GM12878 (cell line): Measurements from ENCODE around the gene INSC. TPM values are rescaled to one million over a fixed set of nuclear protein-coding genes. Genes with fewer than 3 reads are reported as not detected.

Experiments
- ATAC-seq: fragments of 200-7000 bp; cut with Tn5 transposase; 3 replicates; pipeline ENCODE4 v1.9.1; 2020; ENCODE audit warnings: mild to moderate bottlenecking, moderate library complexity
- BruUV-seq: library from RNA; stranded (reverse); fragments of 400-500 nt; replicated peaks from 2 replicates; lab custom pipeline; 2021; lab: Mats Ljungman, UMichigan
- CTCF ChIA-PET: fragments of 300-600 bp; sonication (Branson Sonifier 250); formaldehyde crosslinking; extraction: SDS; loops from one replicate; lab custom pipeline; 2021; ENCODE audit warnings: inconsistent platforms; lab: Yijun Ruan, JAX
- POLR2A ChIA-PET: fragments of 350-600 bp; formaldehyde crosslinking; extraction: SDS; loops from one replicate; lab custom pipeline; 2021; ENCODE audit warnings: inconsistent platforms; lab: Charles Lee
- RAD21 ChIA-PET: fragments of 300-600 bp; sonication (Branson Sonifier 250); formaldehyde crosslinking; loops from one replicate; lab custom pipeline; 2023; ENCODE audit warnings: antibody characterized with exemption; ENCODE audit not compliant: unreplicated experiment; lab: Charles Lee
- SMC1A ChIA-PET: fragments of 300-600 bp; sonication (Branson Sonifier 250); formaldehyde crosslinking; loops from one replicate; lab custom pipeline; 2023; ENCODE audit not compliant: unreplicated experiment, uncharacterized antibody; lab: Charles Lee
- DNase-seq: peaks from one replicate; pipeline ENCODE4 v3.0.0-alpha.2; 2011; ENCODE audit warnings: low read depth, low spot score
- FAIRE-seq: peaks from 3 replicates; lab custom pipeline; 2011; peaks lifted over from hg19 to GRCh38; lab: Jason Lieb, UNC
- H2AFZ ChIP-seq: 2 replicates; pipeline ENCODE4 v1.6.0; 2011; ENCODE audit warnings: low read depth, low read length, control low read depth; ENCODE audit not compliant: control insufficient read depth
- H3K27ac ChIP-seq: 2 replicates; pipeline ENCODE4 v1.5.1; 2011; ENCODE audit warnings: control low read depth; ENCODE audit not compliant: control insufficient read depth, insufficient read depth
- H3K27me3 ChIP-seq, 2 experiments: replicated peaks in 1 of 2; 2 replicates each; pipeline versions ENCODE4 v1.6.0 to v1.6.1; 2011; ENCODE audit warnings: low read length in 1 of 2; ENCODE audit not compliant: control insufficient read depth in 2 of 2, insufficient read depth in 2 of 2
- H3K36me3 ChIP-seq, 2 experiments: 2 replicates each; pipeline ENCODE4 v1.5.1; 2011; ENCODE audit warnings: low read length in 1 of 2; ENCODE audit not compliant: control insufficient read depth in 2 of 2, insufficient read depth in 2 of 2
- H3K4me1 ChIP-seq: 2 replicates; pipeline ENCODE4 v1.6.1; 2011; ENCODE audit warnings: mild to moderate bottlenecking, low read length, moderate library complexity, mixed read lengths; ENCODE audit not compliant: control insufficient read depth, insufficient read depth
- H3K4me2 ChIP-seq: 2 replicates; pipeline ENCODE4 v1.6.0; 2011; ENCODE audit warnings: control low read depth; ENCODE audit not compliant: control insufficient read depth, insufficient read depth
- H3K4me3 ChIP-seq: fragments of 200-600 bp; sonication (generic); 2 replicates; pipeline ENCODE4 v1.5.1; 2016
- H3K79me2 ChIP-seq: 2 replicates; pipeline ENCODE4 v1.6.0; 2011; ENCODE audit warnings: low read length; ENCODE audit not compliant: control insufficient read depth, insufficient read depth
- H3K9ac ChIP-seq: 2 replicates; pipeline ENCODE4 v1.8.0; 2011; ENCODE audit warnings: low read length, control low read depth, mixed read lengths; ENCODE audit not compliant: control insufficient read depth, insufficient read depth
- H3K9me3 ChIP-seq: replicated peaks from 3 replicates; pipeline ENCODE4 v1.5.1; 2011; ENCODE audit warnings: mild to moderate bottlenecking, low read length; ENCODE audit not compliant: control insufficient read depth, insufficient read depth
- H4K20me1 ChIP-seq: 2 replicates; pipeline ENCODE4 v1.6.0; 2011; ENCODE audit not compliant: control insufficient read depth, insufficient read depth
- BRCA1 ChIP-seq: IDR thresholded peaks from 2 replicates; pipeline ENCODE4 v1.6.1; 2011; ENCODE audit warnings: low read depth, low read length, improper control_type of control experiment
- DPF2 ChIP-seq: fragments of 450-650 bp; IDR thresholded peaks from 2 replicates; pipeline ENCODE4 v1.6.1; 2017; ENCODE audit warnings: mild to moderate bottlenecking
- IRF4 ChIP-seq: IDR thresholded peaks from 2 replicates; pipeline ENCODE4 v1.6.1; 2011; ENCODE audit warnings: low read depth, low read length
- RB1 ChIP-seq: fragments of 450-650 bp; formaldehyde crosslinking; IDR thresholded peaks from 2 replicates; pipeline ENCODE4 v1.6.1; 2017; ENCODE audit warnings: mild to moderate bottlenecking, borderline replicate concordance
- SUZ12 ChIP-seq: fragments of 200-600 bp; sonication (generic); IDR thresholded peaks from one replicate; pipeline ENCODE4 v1.6.1; 2018; ENCODE audit warnings: antibody characterized with exemption, mild to moderate bottlenecking; ENCODE audit not compliant: unreplicated experiment
- ZNF622 ChIP-seq: fragments of 450-650 bp; IDR thresholded peaks from 2 replicates; pipeline ENCODE4 v1.6.1; 2017; ENCODE audit warnings: mild to moderate bottlenecking, inconsistent platforms
- ZNF687 ChIP-seq: fragments of 450-650 bp; IDR thresholded peaks from 2 replicates; pipeline ENCODE4 v1.6.1; 2017; ENCODE audit warnings: mild to moderate bottlenecking, moderate library complexity
- WGBS: methylation state at CpG from one replicate; pipeline ENCODE4 v1.1.6; 2016; ENCODE audit warnings: low lambda C conversion rate; ENCODE audit not compliant: insufficient replicate concordance, insufficient coverage; ENCODE audit errors: missing lambda C conversion rate; 5-methylcytosine and 5-hydroxymethylcytosine counted together
- in situ Hi-C: fragments of 300-500 bp; cut with MboI; formaldehyde crosslinking; loops from 9 replicates; pipeline ENCODE4 v1.14.3; 2018; ENCODE audit warnings: mixed read lengths
- intact Hi-C: fragments of 100-400 bp; cut with micrococcal nuclease; formaldehyde crosslinking; loops from one replicate; pipeline ENCODE4 v1.14.2; 2022; ENCODE audit not compliant: unreplicated experiment
- polyA plus RNA-seq, 11 experiments: library from polyadenylated mRNA; depleted of rRNA in 4 of 11; unstranded in 6 of 11; stranded (reverse) in 5 of 11; fragments of >200 nt; fragmentation: Nextera tagmentation in 4 of 11; fragmentation: Illumina TruSeq in 1 of 11; extraction: Ambion mirVana in 4 of 11; extraction: Trizol in 1 of 11; gene quantifications; 1 replicate in 1 of 11; 2 replicates in 10 of 11; pipeline versions ENCODE4 v1.2.1 to v1.2.3, GENCODE V29; 2011 to 2016; ENCODE audit warnings: inconsistent platforms in 2 of 11, missing spikeins in 2 of 11, low read depth in 1 of 11
- total RNA-seq, 4 experiments: library from RNA; depleted of rRNA in 3 of 4; stranded (reverse); fragments of >200 nt in 3 of 4; fragmentation: Illumina TruSeq in 1 of 4; extraction: Trizol in 1 of 4; gene quantifications; 2 replicates each; pipeline versions ENCODE4 v1.2.1 to v1.2.3, GENCODE V29; 2013 to 2021
- TF ChIP-seq, protein P1 (sequence below): fragments of 450-650 bp; IDR thresholded peaks from 2 replicates; pipeline ENCODE4 v1.6.1; 2017; ENCODE audit warnings: mild to moderate bottlenecking, moderate library complexity

The INSC gene
- total and polyA plus RNA-seq, 10 of the 15 experiments (the other 5 are each of a cell fraction or from before 2014, with no cell fraction given) = 0.13 to 0.33 TPM; not detected in 8

- SMC1A ChIA-PET = interaction anchor here (1.0 to 1.3 kb wide), 2 partner anchors 11 to 35 kb away, joined by 3 to 4 read pairs; no protein-coding TSS in a partner anchor
- WGBS = 16% methylated on average over 2 of the region's 2 CpGs
Observed at GRCh38 chr11:15124528-15124927, 9.8 kb downstream of the INSC start.

More at GRCh38 chr11:15124528-15124927, 9.8 kb downstream of the INSC start:
- ChIA-PET RAD21 (no interaction called here), CTCF (interaction anchor here (1.2 to 1.9 kb wide), 2 partner anchors 13 to 217 kb away, joined by 3 to 6 read pairs; no protein-coding TSS in a partner anchor), POLR2A (no interaction called here)
- intact Hi-C loops = no loop called here
- no peak overlapping the region for H3K4me2 ChIP-seq
- no peak for FAIRE-seq
- H2AFZ ChIP-seq = no peak overlapping the region
- H3K9ac ChIP-seq = no peak overlapping the region
- no peaks in the 10 kb centered on the region for H3K4me1 ChIP-seq
- H3K27ac ChIP-seq = no peak overlapping the region
- H3K27me3 ChIP-seq = peaks cover 0 to 4% of the 10 kb centered on the region in 2 experiments; a peak in 1 of 4 replicates
- no peak for DNase-seq
- no peaks in the 10 kb centered on the region for H4K20me1 ChIP-seq
- TF ChIP-seq RB1 (no peak), ZNF687 (no peak), ZNF622 (no peak), IRF4 (no peak), DPF2 (no peak), SUZ12 (no peak), BRCA1 (no peak)
- TF ChIP-seq, protein P1, sequence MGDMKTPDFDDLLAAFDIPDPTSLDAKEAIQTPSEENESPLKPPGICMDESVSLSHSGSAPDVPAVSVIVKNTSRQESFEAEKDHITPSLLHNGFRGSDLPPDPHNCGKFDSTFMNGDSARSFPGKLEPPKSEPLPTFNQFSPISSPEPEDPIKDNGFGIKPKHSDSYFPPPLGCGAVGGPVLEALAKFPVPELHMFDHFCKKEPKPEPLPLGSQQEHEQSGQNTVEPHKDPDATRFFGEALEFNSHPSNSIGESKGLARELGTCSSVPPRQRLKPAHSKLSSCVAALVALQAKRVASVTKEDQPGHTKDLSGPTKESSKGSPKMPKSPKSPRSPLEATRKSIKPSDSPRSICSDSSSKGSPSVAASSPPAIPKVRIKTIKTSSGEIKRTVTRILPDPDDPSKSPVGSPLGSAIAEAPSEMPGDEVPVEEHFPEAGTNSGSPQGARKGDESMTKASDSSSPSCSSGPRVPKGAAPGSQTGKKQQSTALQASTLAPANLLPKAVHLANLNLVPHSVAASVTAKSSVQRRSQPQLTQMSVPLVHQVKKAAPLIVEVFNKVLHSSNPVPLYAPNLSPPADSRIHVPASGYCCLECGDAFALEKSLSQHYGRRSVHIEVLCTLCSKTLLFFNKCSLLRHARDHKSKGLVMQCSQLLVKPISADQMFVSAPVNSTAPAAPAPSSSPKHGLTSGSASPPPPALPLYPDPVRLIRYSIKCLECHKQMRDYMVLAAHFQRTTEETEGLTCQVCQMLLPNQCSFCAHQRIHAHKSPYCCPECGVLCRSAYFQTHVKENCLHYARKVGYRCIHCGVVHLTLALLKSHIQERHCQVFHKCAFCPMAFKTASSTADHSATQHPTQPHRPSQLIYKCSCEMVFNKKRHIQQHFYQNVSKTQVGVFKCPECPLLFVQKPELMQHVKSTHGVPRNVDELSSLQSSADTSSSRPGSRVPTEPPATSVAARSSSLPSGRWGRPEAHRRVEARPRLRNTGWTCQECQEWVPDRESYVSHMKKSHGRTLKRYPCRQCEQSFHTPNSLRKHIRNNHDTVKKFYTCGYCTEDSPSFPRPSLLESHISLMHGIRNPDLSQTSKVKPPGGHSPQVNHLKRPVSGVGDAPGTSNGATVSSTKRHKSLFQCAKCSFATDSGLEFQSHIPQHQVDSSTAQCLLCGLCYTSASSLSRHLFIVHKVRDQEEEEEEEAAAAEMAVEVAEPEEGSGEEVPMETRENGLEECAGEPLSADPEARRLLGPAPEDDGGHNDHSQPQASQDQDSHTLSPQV = no peak
- TF ChIP-seq, all 136 proteins: peak for 0
- ATAC-seq = no peak
- H3K36me3 ChIP-seq = no peaks in the 10 kb centered on the region
- H3K9me3 ChIP-seq = no peaks in the 10 kb centered on the region
- H3K4me3 ChIP-seq = no peak overlapping the region
- H3K79me2 ChIP-seq = no peaks in the 10 kb centered on the region
- no TSS peak for BruUV-seq
- in situ Hi-C loops = no loop called here
